RWPE1 (cell line): ENCODE data around the gene ZNF391.

Experiments
- CTCF ChIA-PET: fragments of 350-600 bp; sonication (Branson Sonifier 250); formaldehyde crosslinking; extraction: SDS; loops from one replicate; lab custom pipeline; 2021; lab: Yijun Ruan, JAX
- POLR2A ChIA-PET: fragments of 400-600 bp; formaldehyde crosslinking; extraction: SDS; loops from one replicate; lab custom pipeline; 2020; ENCODE audit warnings: antibody characterized with exemption; ENCODE audit not compliant: low non-redundant PET; lab: Yijun Ruan, JAX
- DNase-seq: peaks from one replicate; pipeline ENCODE4 v3.0.0; 2012; ENCODE audit warnings: low spot score
- H3K27ac ChIP-seq: fragments of 450-650 bp; 2 replicates; pipeline ENCODE4 v1.5.1; 2017
- CTCF ChIP-seq: fragments of 450-650 bp; conservative IDR thresholded peaks from 2 replicates; pipeline ENCODE4 v1.5.1; 2017; ENCODE audit warnings: low read depth, mild to moderate bottlenecking

ZNF391 gene

DNA sequence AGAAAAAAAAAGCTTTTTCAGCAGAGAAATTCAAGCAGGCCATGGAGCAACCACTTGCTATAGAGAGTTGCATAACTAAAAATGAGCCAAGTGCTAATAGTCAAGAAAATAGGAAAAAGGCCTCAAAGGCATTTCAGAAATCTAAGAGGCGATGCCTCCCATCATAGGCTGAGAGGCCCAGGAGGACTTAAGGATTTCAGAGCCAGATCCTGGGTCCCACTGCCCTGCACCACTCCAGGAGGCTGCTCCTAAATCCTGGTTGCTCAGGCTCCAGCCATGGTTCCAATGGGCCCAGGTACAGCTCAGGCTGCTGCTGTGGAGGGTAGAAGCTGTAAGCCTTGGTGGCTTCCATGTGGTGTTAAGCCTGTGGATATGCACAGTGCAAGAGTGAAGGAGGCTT is 5.5 kb downstream of the ZNF391 start:
- no peak for TF ChIP-seq CTCF
- no peak overlapping the region for H3K27ac ChIP-seq
- POLR2A ChIA-PET = no interaction called here
- DNase-seq = no peak
- CTCF ChIA-PET = no interaction called here

DNA sequence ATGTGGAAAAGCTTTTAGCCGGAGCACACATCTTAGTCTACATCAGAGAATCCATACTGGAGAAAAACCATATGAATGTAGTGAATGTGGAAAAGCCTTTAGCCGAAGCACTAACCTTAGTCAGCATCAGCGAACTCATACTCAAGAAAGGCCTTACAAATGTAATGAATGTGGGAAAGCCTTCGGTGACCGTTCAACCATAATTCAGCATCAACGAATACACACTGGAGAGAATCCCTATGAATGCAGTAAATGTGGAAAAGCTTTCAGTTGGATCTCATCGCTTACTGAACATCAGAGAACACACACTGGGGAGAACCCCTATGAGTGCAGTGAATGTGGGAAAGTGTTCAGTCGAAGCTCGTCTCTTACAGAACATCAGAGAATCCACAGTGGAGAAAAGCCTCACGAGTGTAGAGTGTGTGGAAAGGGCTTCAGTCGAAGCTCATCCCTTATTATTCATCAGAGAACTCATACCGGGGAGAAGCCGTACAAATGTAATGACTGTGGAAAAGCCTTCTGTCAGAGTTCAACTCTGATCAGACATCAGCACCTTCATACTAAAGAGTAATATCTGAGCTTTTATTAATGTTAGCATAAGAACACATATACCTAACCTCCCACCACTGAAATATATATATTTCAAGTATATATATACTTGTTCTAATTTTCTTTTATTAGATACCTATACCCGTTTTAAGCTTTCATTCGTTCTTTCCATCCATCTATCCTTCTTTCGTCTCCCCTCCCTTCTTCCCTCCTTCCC is 12.5 kb downstream of the ZNF391 start:
- no peak for DNase-seq
- ChIA-PET CTCF (no interaction called here), POLR2A (no interaction called here)
- no peak overlapping the region for H3K27ac ChIP-seq
- TF ChIP-seq CTCF = no peak

- no peak for TF ChIP-seq CTCF
- ChIA-PET CTCF (no interaction called here), POLR2A (no interaction called here)
- no peak for DNase-seq
- no peak overlapping the region for H3K27ac ChIP-seq
These were observed 17.5 kb downstream of the ZNF391 start for GRCh38 chr6:27406085-27406484.

DNA sequence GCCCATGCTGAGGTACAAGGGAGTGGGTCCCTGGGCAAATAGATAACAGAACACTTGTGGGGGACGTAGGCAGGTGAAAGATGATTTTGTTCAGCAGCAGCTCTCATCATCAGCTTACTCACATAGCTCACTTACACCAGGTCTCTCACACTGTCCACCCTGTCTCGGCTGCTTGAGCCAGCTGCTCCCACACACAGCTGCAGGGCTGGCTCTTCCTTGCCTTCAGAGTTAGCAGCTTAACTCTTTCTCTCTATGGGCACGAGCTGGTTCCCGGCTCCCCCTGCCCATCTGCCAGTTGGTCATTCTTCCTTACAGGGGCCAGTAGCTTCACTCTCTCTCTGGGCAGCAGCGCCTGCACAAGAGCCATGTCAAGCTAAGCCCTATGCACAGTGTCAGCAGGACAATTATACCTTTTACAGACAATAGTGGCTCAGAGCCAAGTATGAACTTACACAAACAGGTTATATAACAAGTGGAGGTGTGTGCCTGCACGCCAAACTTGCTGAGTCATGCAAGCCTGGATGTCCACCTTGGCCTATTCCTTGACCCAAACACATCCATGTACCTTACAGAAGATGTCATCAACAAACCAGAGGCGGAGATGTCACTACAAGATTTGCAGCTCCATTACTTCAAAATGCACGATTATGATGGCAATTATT is 18.7 kb downstream of the ZNF391 start:
- no peak for DNase-seq
- POLR2A ChIA-PET = no interaction called here
- no peak overlapping the region for H3K27ac ChIP-seq
- no peak for TF ChIP-seq CTCF
- CTCF ChIA-PET = interaction anchor here (0.6 kb wide), 1 partner anchor 161 kb away, joined by 5 read pairs; no protein-coding TSS in a partner anchor

DNA sequence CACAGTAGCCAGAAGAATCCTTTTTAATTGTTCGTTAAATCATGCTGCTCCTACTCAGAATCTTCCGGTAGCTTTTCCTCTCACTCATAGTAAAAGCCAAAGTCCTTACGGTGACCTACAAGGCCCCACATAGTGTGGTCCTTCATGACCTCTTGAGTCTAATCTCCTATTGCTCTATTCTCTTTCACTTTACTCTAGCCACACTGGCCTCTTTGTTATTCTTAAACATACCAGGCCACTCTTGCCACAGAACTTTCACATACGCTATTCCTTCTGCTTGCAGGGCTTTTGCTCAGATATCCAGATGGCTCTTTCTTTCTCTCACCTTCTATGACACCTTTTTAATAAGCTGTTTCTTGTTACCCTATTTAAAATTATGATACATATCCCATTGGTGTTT is 25.7 kb downstream of the ZNF391 start:
- no peak for DNase-seq
- POLR2A ChIA-PET = no interaction called here
- no peak overlapping the region for H3K27ac ChIP-seq
- CTCF ChIA-PET = no interaction called here
- no peak for TF ChIP-seq CTCF

DNA sequence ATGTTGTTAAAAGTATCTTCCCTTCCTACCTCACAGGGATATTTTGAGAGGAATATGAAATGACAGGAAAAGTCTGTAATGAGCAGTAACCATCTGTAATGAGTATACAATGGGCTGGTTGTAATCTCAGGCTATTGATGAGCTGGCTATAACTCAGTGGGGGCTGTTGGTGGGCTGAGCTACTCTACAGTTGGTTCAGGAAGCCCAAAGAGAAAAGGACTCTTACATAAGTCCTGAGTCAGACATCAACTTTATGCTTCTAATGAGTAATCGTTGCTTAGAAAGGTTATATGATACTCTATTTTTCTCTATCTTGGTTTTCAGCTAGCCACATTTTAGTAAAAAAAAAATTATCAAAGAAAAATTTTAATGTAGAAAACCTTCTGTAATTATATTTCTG is 26.4 kb downstream of the ZNF391 start:
- ChIA-PET CTCF (no interaction called here), POLR2A (no interaction called here)
- H3K27ac ChIP-seq = no peak overlapping the region
- DNase-seq = no peak
- no peak for TF ChIP-seq CTCF
